Activated naive CD8-positive, alpha-beta T cell treated with anti-CD3 and anti-CD28 coated beads, Interleukin-2, amount 10 ng/mL, durations not matched to agents 7 days and 5 days (primary cell): ENCODE data around the gene BFSP1. TPM values are rescaled to one million over a fixed set of nuclear protein-coding genes. Genes with fewer than 3 reads are reported as not detected.

Source experiments
- ATAC-seq: fragments of 150-1000 bp; cut with Tn5 transposase; one replicate; pipeline ENCODE4 v1.10.0; 2021; ENCODE audit warnings: low read depth, moderate library complexity
- POLR2A ChIA-PET: fragments of 350-600 bp; sonication (Branson Sonifier 250); formaldehyde crosslinking; loops from one replicate; lab custom pipeline; 2021; ENCODE audit warnings: antibody characterized with exemption; lab: Charles Lee
- DNase-seq: peaks from one replicate; pipeline ENCODE4 v3.0.0; 2021
- H3K27ac Mint-ChIP-seq: one replicate; pipeline ENCODE4 v1.8.0; 2022; ENCODE audit warnings: mild to moderate bottlenecking, mixed read lengths
- H3K27me3 Mint-ChIP-seq: one replicate; pipeline ENCODE4 v1.8.0; 2022; ENCODE audit warnings: mild to moderate bottlenecking, moderate library complexity, mixed read lengths
- H3K36me3 Mint-ChIP-seq: one replicate; pipeline ENCODE4 v1.8.0; 2021; ENCODE audit warnings: mild to moderate bottlenecking, mixed read lengths
- H3K4me1 Mint-ChIP-seq: one replicate; pipeline ENCODE4 v1.8.0; 2021; ENCODE audit warnings: mixed read lengths
- H3K4me3 Mint-ChIP-seq: one replicate; pipeline ENCODE4 v1.8.0; 2022; ENCODE audit warnings: mild to moderate bottlenecking, moderate library complexity, mixed read lengths
- H3K9me3 Mint-ChIP-seq: one replicate; pipeline ENCODE4 v1.8.0; 2021; ENCODE audit warnings: mixed read lengths
- total RNA-seq, 2 experiments: library from RNA; stranded (reverse); gene quantifications; one replicate each; pipeline ENCODE4 v1.2.3, GENCODE V29; 2021

The BFSP1 gene
- total RNA-seq, 2 experiments from 2014 or later, result 0.17 to 0.36 TPM

- H3K4me1 Mint-ChIP-seq, result no peaks in the 10 kb centered on the region
Measured at GRCh38 chr20:17494201-17494600, 37.0 kb downstream of the BFSP1 start.

GRCh38 chr20:17493173-17493572 lies 38.0 kb downstream of the BFSP1 start:
- POLR2A ChIA-PET, result no interaction called here

More at GRCh38 chr20:17494201-17494600, 37.0 kb downstream of the BFSP1 start:
- no peaks in the 10 kb centered on the region for H3K36me3 Mint-ChIP-seq
- DNase-seq, result no peak
- H3K27ac Mint-ChIP-seq, result no peak overlapping the region
- POLR2A ChIA-PET, result no interaction called here
- no peak for ATAC-seq
- H3K4me3 Mint-ChIP-seq, result no peak overlapping the region
- peaks cover 9% of the 10 kb centered on the region for H3K27me3 Mint-ChIP-seq
- no peaks in the 10 kb centered on the region for H3K9me3 Mint-ChIP-seq

GRCh38 chr20:17491488-17491887 lies 39.7 kb downstream of the BFSP1 start:
- POLR2A ChIA-PET, result no interaction called here
- no peak for DNase-seq
- H3K9me3 Mint-ChIP-seq, result no peaks in the 10 kb centered on the region
- no peaks in the 10 kb centered on the region for H3K27me3 Mint-ChIP-seq
- no peak overlapping the region for H3K27ac Mint-ChIP-seq
- no peaks in the 10 kb centered on the region for H3K36me3 Mint-ChIP-seq
- no peak overlapping the region for H3K4me3 Mint-ChIP-seq
- no peaks in the 10 kb centered on the region for H3K4me1 Mint-ChIP-seq
- ATAC-seq, result no peak

More at GRCh38 chr20:17493173-17493572, 38.0 kb downstream of the BFSP1 start:
- ATAC-seq (no peak), DNase-seq (no peak)
- Mint-ChIP-seq H3K9me3 (no peaks in the 10 kb centered on the region), H3K4me1 (no peaks in the 10 kb centered on the region), H3K27me3 (peaks cover 5% of the 10 kb centered on the region), H3K4me3 (no peak overlapping the region), H3K27ac (no peak overlapping the region), H3K36me3 (no peaks in the 10 kb centered on the region)

GRCh38 chr20:17491041-17491440 lies 40.1 kb downstream of the BFSP1 start:
- Mint-ChIP-seq H3K9me3 (no peaks in the 10 kb centered on the region), H3K4me1 (no peaks in the 10 kb centered on the region), H3K27me3 (no peaks in the 10 kb centered on the region), H3K4me3 (no peak overlapping the region), H3K36me3 (no peaks in the 10 kb centered on the region), H3K27ac (no peak overlapping the region)
- POLR2A ChIA-PET, result no interaction called here
- no peak for ATAC-seq
- no peak for DNase-seq

GRCh38 chr20:17490501-17490900 lies 40.7 kb downstream of the BFSP1 start:
- H3K4me1 Mint-ChIP-seq, result no peaks in the 10 kb centered on the region
- DNase-seq, result no peak
- H3K9me3 Mint-ChIP-seq, result no peaks in the 10 kb centered on the region
- H3K4me3 Mint-ChIP-seq, result no peak overlapping the region
- H3K36me3 Mint-ChIP-seq, result no peaks in the 10 kb centered on the region
- ATAC-seq, result no peak
- POLR2A ChIA-PET, result no interaction called here
- H3K27me3 Mint-ChIP-seq, result peaks cover 2% of the 10 kb centered on the region
- no peak overlapping the region for H3K27ac Mint-ChIP-seq

- ATAC-seq (no peak), DNase-seq (no peak)
- peaks cover 8% of the 10 kb centered on the region for H3K27me3 Mint-ChIP-seq
- POLR2A ChIA-PET, result no interaction called here
- no peaks in the 10 kb centered on the region for H3K9me3 Mint-ChIP-seq
- H3K4me3 Mint-ChIP-seq, result no peak overlapping the region
- H3K4me1 Mint-ChIP-seq, result no peaks in the 10 kb centered on the region
- no peak overlapping the region for H3K27ac Mint-ChIP-seq
- no peaks in the 10 kb centered on the region for H3K36me3 Mint-ChIP-seq
Measured at GRCh38 chr20:17488916-17489600, 42.1 kb downstream of the BFSP1 start.

GRCh38 chr20:17485017-17485416 lies 46.2 kb downstream of the BFSP1 start:
- POLR2A ChIA-PET, result no interaction called here
- ATAC-seq (no peak), DNase-seq (no peak)
- Mint-ChIP-seq H3K9me3 (no peaks in the 10 kb centered on the region), H3K27ac (no peak overlapping the region), H3K36me3 (no peaks in the 10 kb centered on the region), H3K4me1 (no peaks in the 10 kb centered on the region), H3K4me3 (no peak overlapping the region), H3K27me3 (peaks cover 16% of the 10 kb centered on the region)

- Mint-ChIP-seq H3K9me3 (no peaks in the 10 kb centered on the region), H3K4me1 (no peaks in the 10 kb centered on the region), H3K4me3 (no peak overlapping the region), H3K27me3 (peaks cover 18% of the 10 kb centered on the region), H3K27ac (no peak overlapping the region), H3K36me3 (no peaks in the 10 kb centered on the region)
- no peak for ATAC-seq
- POLR2A ChIA-PET, result no interaction called here
- DNase-seq, result no peak
Measured at GRCh38 chr20:17482536-17482935, 48.6 kb downstream of the BFSP1 start.

GRCh38 chr20:17481661-17482060 lies 49.5 kb downstream of the BFSP1 start:
- Mint-ChIP-seq H3K27ac (no peak overlapping the region), H3K36me3 (no peaks in the 10 kb centered on the region), H3K27me3 (peaks cover 19% of the 10 kb centered on the region), H3K9me3 (no peaks in the 10 kb centered on the region), H3K4me1 (no peaks in the 10 kb centered on the region), H3K4me3 (no peak overlapping the region)
- POLR2A ChIA-PET, result no interaction called here
- ATAC-seq (no peak), DNase-seq (no peak)

GRCh38 chr20:17480696-17481095 lies 50.5 kb downstream of the BFSP1 start:
- POLR2A ChIA-PET, result no interaction called here
- Mint-ChIP-seq H3K27ac (no peak overlapping the region), H3K4me1 (no peaks in the 10 kb centered on the region), H3K36me3 (no peaks in the 10 kb centered on the region), H3K9me3 (no peaks in the 10 kb centered on the region), H3K4me3 (no peak overlapping the region), H3K27me3 (peaks cover 22% of the 10 kb centered on the region)
- no peak for ATAC-seq
- DNase-seq, result no peak

- H3K36me3 Mint-ChIP-seq, result no peaks in the 10 kb centered on the region
- H3K4me1 Mint-ChIP-seq, result no peaks in the 10 kb centered on the region
- H3K27ac Mint-ChIP-seq, result no peak overlapping the region
- H3K4me3 Mint-ChIP-seq, result no peak overlapping the region
- POLR2A ChIA-PET, result no interaction called here
- no peak for DNase-seq
- ATAC-seq, result no peak
- no peaks in the 10 kb centered on the region for H3K9me3 Mint-ChIP-seq
- peaks cover 14% of the 10 kb centered on the region for H3K27me3 Mint-ChIP-seq
Measured at GRCh38 chr20:17479063-17479657, 52.0 kb downstream of the BFSP1 start.

- POLR2A ChIA-PET, result no interaction called here
- H3K27ac Mint-ChIP-seq, result no peak overlapping the region
Measured at GRCh38 chr20:17473659-17474058, 57.5 kb downstream of the BFSP1 start.

GRCh38 chr20:17471606-17472187 lies 59.5 kb downstream of the BFSP1 start:
- H3K27me3 Mint-ChIP-seq, result peaks cover 3% of the 10 kb centered on the region
- no peaks in the 10 kb centered on the region for H3K9me3 Mint-ChIP-seq
- no peak overlapping the region for H3K27ac Mint-ChIP-seq
- POLR2A ChIA-PET, result no interaction called here
- DNase-seq (no peak), ATAC-seq (no peak)
- H3K4me3 Mint-ChIP-seq, result no peak overlapping the region
- no peaks in the 10 kb centered on the region for H3K36me3 Mint-ChIP-seq
- no peaks in the 10 kb centered on the region for H3K4me1 Mint-ChIP-seq

More at GRCh38 chr20:17473659-17474058, 57.5 kb downstream of the BFSP1 start:
- Mint-ChIP-seq H3K9me3 (no peaks in the 10 kb centered on the region), H3K36me3 (no peaks in the 10 kb centered on the region), H3K4me1 (no peaks in the 10 kb centered on the region), H3K4me3 (no peak overlapping the region), H3K27me3 (peaks cover 6% of the 10 kb centered on the region)
- no peak for DNase-seq
- no peak for ATAC-seq

- Mint-ChIP-seq H3K27me3 (no peaks in the 10 kb centered on the region), H3K4me1 (no peaks in the 10 kb centered on the region), H3K36me3 (no peaks in the 10 kb centered on the region), H3K9me3 (no peaks in the 10 kb centered on the region), H3K4me3 (no peak overlapping the region), H3K27ac (no peak overlapping the region)
- DNase-seq, result no peak
- no peak for ATAC-seq
- POLR2A ChIA-PET, result no interaction called here
Measured at GRCh38 chr20:17470973-17471372, 60.2 kb downstream of the BFSP1 start.
